ENCODE data around the gene PLCB4. TPM values are rescaled to one million over a fixed set of nuclear protein-coding genes. Genes with fewer than 3 reads are reported as not detected.
A peak's percentile ranks its signal among the peaks of the same experiment; 100 is the strongest.

Gene PLCB4
- total RNA-seq, 6 experiments from 2014 or later: 71.8 to 95.7 (median 79.1) TPM

GRCh38 chr20:9395971-9396370, 327.1 kb downstream of the PLCB4 start:
- Mint-ChIP-seq H3K36me3 (ENCODE audit: low read depth) (peaks cover 17% of the 10 kb centered on the region), H3K4me3 (no peak overlapping the region), H3K27me3 (ENCODE audit: insufficient read depth) (peaks cover 1% of the 10 kb centered on the region; the same call in 1 of the 2 replicates), H3K4me1 (ENCODE audit: low read depth) (peaks cover 48% of the 10 kb centered on the region), H3K9me3 (no peaks in the 10 kb centered on the region), H3K27ac (no peak overlapping the region)
- DNase-seq: no peak
- TF ChIP-seq CTCF (IDR thresholded peaks at IDR 0.05): no peak

- no peak overlapping the region for H3K4me3 Mint-ChIP-seq
- no peak for DNase-seq
- peaks cover 43% of the 10 kb centered on the region for H3K4me1 Mint-ChIP-seq (ENCODE audit: low read depth)
- H3K27ac Mint-ChIP-seq: peak overlapping the region; percentile 16; the same call in 1 of the 2 replicates
- H3K27me3 Mint-ChIP-seq (ENCODE audit: insufficient read depth): peaks cover 1% of the 10 kb centered on the region; the same call in 1 of the 2 replicates
- TF ChIP-seq CTCF (IDR thresholded peaks at IDR 0.05): no peak
- H3K36me3 Mint-ChIP-seq (ENCODE audit: low read depth): peaks cover 17% of the 10 kb centered on the region
- no peaks in the 10 kb centered on the region for H3K9me3 Mint-ChIP-seq
Observed at GRCh38 chr20:9397928-9398327, 329.0 kb downstream of the PLCB4 start.

- H3K27ac Mint-ChIP-seq: 0 out of 2 replicates have a peak overlapping the region, but pooled peaks have one; percentile 52
- DNase-seq: no peak
- H3K36me3 Mint-ChIP-seq (ENCODE audit: low read depth): peaks cover 17% of the 10 kb centered on the region
- no peak overlapping the region for H3K4me3 Mint-ChIP-seq
- H3K27me3 Mint-ChIP-seq (ENCODE audit: insufficient read depth): no peaks in the 10 kb centered on the region
- peaks cover 36% of the 10 kb centered on the region for H3K4me1 Mint-ChIP-seq (ENCODE audit: low read depth)
- TF ChIP-seq CTCF (IDR thresholded peaks at IDR 0.05): no peak
- no peaks in the 10 kb centered on the region for H3K9me3 Mint-ChIP-seq
Observed at GRCh38 chr20:9398882-9399281, 330.0 kb downstream of the PLCB4 start.

- DNase-seq: no peak
- Mint-ChIP-seq H3K4me1 (ENCODE audit: low read depth) (peaks cover 36% of the 10 kb centered on the region), H3K27ac (peak overlapping the region; percentile 52; the same call in 1 of the 2 replicates), H3K36me3 (ENCODE audit: low read depth) (peaks cover 17% of the 10 kb centered on the region), H3K27me3 (ENCODE audit: insufficient read depth) (no peaks in the 10 kb centered on the region), H3K9me3 (no peaks in the 10 kb centered on the region), H3K4me3 (no peak overlapping the region)
- no peak for TF ChIP-seq CTCF (IDR thresholded peaks at IDR 0.05)
Observed at GRCh38 chr20:9399322-9399721, 330.4 kb downstream of the PLCB4 start.

GRCh38 chr20:9400171-9401025, 331.5 kb downstream of the PLCB4 start:
- no peak for TF ChIP-seq CTCF (IDR thresholded peaks at IDR 0.05)
- Mint-ChIP-seq H3K36me3 (ENCODE audit: low read depth) (peaks cover 11% of the 10 kb centered on the region), H3K4me3 (peak overlapping the region; percentile 55), H3K4me1 (ENCODE audit: low read depth) (peaks cover 36% of the 10 kb centered on the region), H3K27ac (peak overlapping the region; percentile 86), H3K9me3 (no peaks in the 10 kb centered on the region), H3K27me3 (ENCODE audit: insufficient read depth) (no peaks in the 10 kb centered on the region)
- peak; percentile 11 for DNase-seq

Measured in HFFc6 (cell line).